C4-2B (cell line): Measurements from ENCODE around the gene BTRC.

Experiments
- ZFX ChIP-seq: fragments of 450-650 bp; IDR thresholded peaks from 2 replicates; pipeline ENCODE4 v1.6.1; 2017
- TF ChIP-seq, protein P1 (sequence below): fragments of 450-650 bp; conservative IDR thresholded peaks from 2 replicates; pipeline ENCODE4 v1.5.1; 2017; ENCODE audit warnings: mild to moderate bottlenecking

DNA sequence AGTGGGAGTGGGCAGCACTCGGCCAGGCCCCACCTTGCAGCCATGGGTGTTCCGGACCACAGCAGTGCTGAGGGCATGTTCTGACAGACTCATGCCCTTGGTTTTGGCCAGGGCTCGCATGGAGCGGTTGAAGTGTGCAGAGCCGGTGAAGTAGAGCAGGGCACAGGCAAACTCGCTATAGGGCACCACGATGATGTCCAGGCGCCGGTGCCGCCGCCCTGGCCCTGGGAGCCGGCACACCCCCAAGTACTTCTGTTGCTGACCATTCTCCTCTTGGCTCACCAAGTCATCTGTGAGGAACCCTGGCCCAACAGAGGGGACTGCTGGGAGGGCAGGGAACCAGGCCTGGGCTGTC, 225.5 kb downstream of the BTRC start:
- TF ChIP-seq, protein P1, sequence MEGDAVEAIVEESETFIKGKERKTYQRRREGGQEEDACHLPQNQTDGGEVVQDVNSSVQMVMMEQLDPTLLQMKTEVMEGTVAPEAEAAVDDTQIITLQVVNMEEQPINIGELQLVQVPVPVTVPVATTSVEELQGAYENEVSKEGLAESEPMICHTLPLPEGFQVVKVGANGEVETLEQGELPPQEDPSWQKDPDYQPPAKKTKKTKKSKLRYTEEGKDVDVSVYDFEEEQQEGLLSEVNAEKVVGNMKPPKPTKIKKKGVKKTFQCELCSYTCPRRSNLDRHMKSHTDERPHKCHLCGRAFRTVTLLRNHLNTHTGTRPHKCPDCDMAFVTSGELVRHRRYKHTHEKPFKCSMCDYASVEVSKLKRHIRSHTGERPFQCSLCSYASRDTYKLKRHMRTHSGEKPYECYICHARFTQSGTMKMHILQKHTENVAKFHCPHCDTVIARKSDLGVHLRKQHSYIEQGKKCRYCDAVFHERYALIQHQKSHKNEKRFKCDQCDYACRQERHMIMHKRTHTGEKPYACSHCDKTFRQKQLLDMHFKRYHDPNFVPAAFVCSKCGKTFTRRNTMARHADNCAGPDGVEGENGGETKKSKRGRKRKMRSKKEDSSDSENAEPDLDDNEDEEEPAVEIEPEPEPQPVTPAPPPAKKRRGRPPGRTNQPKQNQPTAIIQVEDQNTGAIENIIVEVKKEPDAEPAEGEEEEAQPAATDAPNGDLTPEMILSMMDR = no peak
- TF ChIP-seq ZFX = no peak
